IMR-90 (cell line): ENCODE data around the gene NR1H2. TPM values are rescaled to one million over a fixed set of nuclear protein-coding genes. Genes with fewer than 3 reads are reported as not detected.

ENCODE experiments used
- ATAC-seq: fragments of 200-7000 bp; cut with Tn5 transposase; 2 replicates; pipeline ENCODE4 v1.9.1; 2020; ENCODE audit warnings: low read depth, mild to moderate bottlenecking, moderate library complexity
- BruUV-seq: library from RNA; stranded (reverse); fragments of 400-500 nt; replicated peaks from 2 replicates; lab custom pipeline; 2021; lab: Mats Ljungman, UMichigan
- CTCF ChIA-PET: fragments of 300-600 bp; formaldehyde crosslinking; extraction: SDS; loops from one replicate; lab custom pipeline; 2021; ENCODE audit warnings: antibody characterized with exemption; lab: Yijun Ruan, JAX
- POLR2A ChIA-PET: fragments of 300-600 bp; sonication (Branson Sonifier 250); formaldehyde crosslinking; loops from one replicate; lab custom pipeline; 2022; ENCODE audit warnings: antibody characterized with exemption; ENCODE audit not compliant: unreplicated experiment; lab: Charles Lee
- DNase-seq: peaks from one replicate; pipeline ENCODE4 v3.0.0; 2013
- H2AFZ ChIP-seq: replicated peaks from 2 replicates; pipeline ENCODE3; 2013; ENCODE audit warnings: low read length, mild to moderate bottlenecking; ENCODE audit not compliant: poor library complexity
- H2AK5ac ChIP-seq: 2 replicates; pipeline ENCODE4 v1.6.1; 2013; ENCODE audit warnings: low read depth, low read length, inconsistent platforms
- H2AK9ac ChIP-seq: replicated peaks from 2 replicates; pipeline ENCODE3; 2013; ENCODE audit warnings: mild to moderate bottlenecking, low read depth, low read length, moderate library complexity; ENCODE audit not compliant: poor library complexity
- H2BK120ac ChIP-seq: 2 replicates; pipeline ENCODE4 v1.6.1; 2013; ENCODE audit warnings: low read depth, low read length, inconsistent platforms
- H2BK15ac ChIP-seq: 3 replicates; pipeline ENCODE4 v1.6.1; 2013; ENCODE audit warnings: low read depth, low read length, inconsistent platforms
- H2BK20ac ChIP-seq: 2 replicates; pipeline ENCODE4 v1.6.1; 2013; ENCODE audit warnings: low read depth, mild to moderate bottlenecking, inconsistent platforms, low read length, moderate library complexity
- H2BK5ac ChIP-seq: 2 replicates; pipeline ENCODE4 v1.6.1; 2013; ENCODE audit warnings: mild to moderate bottlenecking, low read depth, low read length, inconsistent platforms; ENCODE audit not compliant: poor library complexity, severe bottlenecking
- H3K14ac ChIP-seq: replicated peaks from 2 replicates; pipeline ENCODE4 v1.6.1; 2013; ENCODE audit warnings: low read depth, low read length, inconsistent platforms
- H3K18ac ChIP-seq: 2 replicates; pipeline ENCODE4 v1.6.1; 2013; ENCODE audit warnings: low read depth, low read length, control low read depth
- H3K23ac ChIP-seq: 2 replicates; pipeline ENCODE4 v1.6.1; 2013; ENCODE audit warnings: low read depth, low read length, inconsistent platforms
- H3K27ac ChIP-seq: 2 replicates; pipeline ENCODE4 v1.5.1; 2013; ENCODE audit warnings: mild to moderate bottlenecking, control low read depth, low read length; ENCODE audit not compliant: insufficient read depth
- H3K27me3 ChIP-seq: 2 replicates; pipeline ENCODE4 v1.6.1; 2013; ENCODE audit warnings: low read length; ENCODE audit not compliant: control insufficient read depth, insufficient read depth
- H3K36me3 ChIP-seq: 2 replicates; pipeline ENCODE4 v1.6.1; 2013; ENCODE audit warnings: low read length, mixed read lengths; ENCODE audit not compliant: control insufficient read depth, insufficient read depth
- H3K4ac ChIP-seq: 2 replicates; pipeline ENCODE4 v1.6.1; 2013; ENCODE audit warnings: low read depth, low read length, inconsistent platforms
- H3K4me1 ChIP-seq: 2 replicates; pipeline ENCODE4 v1.6.1; 2013; ENCODE audit warnings: low read length, mixed read lengths; ENCODE audit not compliant: control insufficient read depth, insufficient read depth
- H3K4me2 ChIP-seq: 2 replicates; pipeline ENCODE4 v1.6.1; 2013; ENCODE audit warnings: low read depth, mild to moderate bottlenecking, control low read depth, low read length, moderate library complexity
- H3K4me3 ChIP-seq: 2 replicates; pipeline ENCODE4 v1.5.1; 2013; ENCODE audit warnings: low read depth, mild to moderate bottlenecking, control low read depth, low read length, moderate library complexity; ENCODE audit not compliant: insufficient read depth
- H3K56ac ChIP-seq: 2 replicates; pipeline ENCODE4 v1.6.1; 2013; ENCODE audit warnings: low read length, inconsistent platforms; ENCODE audit not compliant: insufficient read depth; ENCODE audit errors: extremely low read depth
- H3K79me1 ChIP-seq, 2 experiments: 2 replicates each; pipeline ENCODE4 v1.6.1; 2013; ENCODE audit warnings: low read length in 2 of 2, inconsistent platforms in 1 of 2, low read depth in 1 of 2
- H3K9ac ChIP-seq: 2 replicates; pipeline ENCODE4 v1.6.1; 2013; ENCODE audit warnings: low read depth, low read length, control low read depth
- H3K9me1 ChIP-seq: 2 replicates; pipeline ENCODE4 v1.6.1; 2013; ENCODE audit warnings: low read length, inconsistent platforms; ENCODE audit not compliant: insufficient read depth
- H3K9me3 ChIP-seq: 2 replicates; pipeline ENCODE4 v1.6.1; 2013; ENCODE audit warnings: low read length; ENCODE audit not compliant: control insufficient read depth, insufficient read depth
- H4K20me1 ChIP-seq: 2 replicates; pipeline ENCODE4 v1.6.1; 2013; ENCODE audit warnings: low read length, inconsistent platforms; ENCODE audit not compliant: insufficient read depth
- H4K5ac ChIP-seq: 2 replicates; pipeline ENCODE4 v1.6.1; 2013; ENCODE audit warnings: mild to moderate bottlenecking, low read depth, low read length, control low read depth
- H4K8ac ChIP-seq, 2 experiments: 2 replicates each; pipeline ENCODE4 v1.6.1; 2013; ENCODE audit warnings: low read depth in 2 of 2, low read length in 2 of 2, control low read depth in 1 of 2, inconsistent platforms in 1 of 2
- H4K91ac ChIP-seq: 2 replicates; pipeline ENCODE4 v1.6.1; 2013; ENCODE audit warnings: low read depth, low read length, inconsistent platforms; ENCODE audit not compliant: insufficient read depth
- CEBPB ChIP-seq: IDR thresholded peaks from 2 replicates; pipeline ENCODE4 v1.6.1; 2012; ENCODE audit warnings: low read depth, low read length, improper control_type of control experiment
- CHD1 ChIP-seq: IDR thresholded peaks from 2 replicates; pipeline ENCODE4 v1.6.1; 2012; ENCODE audit warnings: low read depth, low read length, improper control_type of control experiment
- ELK1 ChIP-seq: fragments of 150-350 bp; IDR thresholded peaks from 2 replicates; pipeline ENCODE4 v1.6.1; 2016; ENCODE audit warnings: low read depth, mild to moderate bottlenecking, low read length, moderate library complexity, borderline replicate concordance
- FOS ChIP-seq: fragments of 150-350 bp; IDR thresholded peaks from 2 replicates; pipeline ENCODE4 v1.6.1; 2016; ENCODE audit warnings: low read depth, low read length
- MAFK ChIP-seq: IDR thresholded peaks from 2 replicates; pipeline ENCODE4 v1.6.1; 2012; ENCODE audit warnings: low read depth, low read length, improper control_type of control experiment
- MAZ ChIP-seq: IDR thresholded peaks from 2 replicates; pipeline ENCODE4 v1.6.1; 2012; ENCODE audit warnings: low read depth, mild to moderate bottlenecking, low read length, improper control_type of control experiment, moderate library complexity, borderline replicate concordance
- MXI1 ChIP-seq: IDR thresholded peaks from 2 replicates; pipeline ENCODE4 v1.6.1; 2012; ENCODE audit warnings: low read depth, mild to moderate bottlenecking, low read length, moderate library complexity, borderline replicate concordance
- NFE2L2 ChIP-seq: fragments of 150-350 bp; IDR thresholded peaks from 2 replicates; pipeline ENCODE4 v1.6.1; 2016; ENCODE audit warnings: low read depth, mild to moderate bottlenecking, low read length
- POLR2A ChIP-seq: IDR thresholded peaks from 2 replicates; pipeline ENCODE4 v1.6.1; 2012; ENCODE audit warnings: mild to moderate bottlenecking, low read depth, low read length
- RAD21 ChIP-seq: IDR thresholded peaks from 2 replicates; pipeline ENCODE4 v1.6.1; 2012; ENCODE audit warnings: low read length, improper control_type of control experiment
- RFX5 ChIP-seq: IDR thresholded peaks from 2 replicates; pipeline ENCODE4 v1.8.0; 2012; ENCODE audit warnings: low read depth, mild to moderate bottlenecking, low read length, moderate library complexity
- SMC3 ChIP-seq: fragments of 150-350 bp; IDR thresholded peaks from 2 replicates; pipeline ENCODE4 v1.6.1; 2016; ENCODE audit warnings: low read depth, mild to moderate bottlenecking, antibody characterized with exemption, low read length, moderate library complexity
- USF2 ChIP-seq: fragments of 150-350 bp; IDR thresholded peaks from 2 replicates; pipeline ENCODE4 v1.6.1; 2017; ENCODE audit warnings: mild to moderate bottlenecking, antibody characterized with exemption, low read length, low read depth
- WGBS, 2 experiments: methylation state at CpG; one replicate each; pipeline versions ENCODE4 v1.1.5 to v1.1.7; 2013; ENCODE audit warnings: missing lambda C conversion rate in 2 of 2; ENCODE audit not compliant: insufficient read length in 1 of 2; ENCODE audit errors: extremely low coverage in 2 of 2; 5-methylcytosine and 5-hydroxymethylcytosine counted together
- dilution Hi-C: fragments of 300-500 bp; cut with HindIII; formaldehyde crosslinking; loops from one replicate; pipeline ENCODE4 v1.14.3; 2018; ENCODE audit warnings: low sequenced_read_pairs; ENCODE audit not compliant: unreplicated experiment
- in situ Hi-C: fragments of 300-500 bp; cut with MboI; formaldehyde crosslinking; loops from 3 replicates; pipeline ENCODE4 v1.14.3; 2019; ENCODE audit warnings: low sequenced_read_pairs, inconsistent platforms, mixed read lengths
- intact Hi-C: fragments of 100-400 bp; cut with micrococcal nuclease; formaldehyde crosslinking; loops from 2 replicates; pipeline ENCODE4 v1.10.0; 2022
- polyA plus RNA-seq, 3 experiments: library from polyadenylated mRNA; depleted of rRNA; stranded (reverse); fragments of >200 nt; gene quantifications; 2 replicates each; pipeline ENCODE4 v1.2.3, GENCODE V29; 2012; ENCODE audit warnings: low replicate concordance in 1 of 3
- total RNA-seq: library from RNA; depleted of rRNA; stranded (reverse); fragments of >200 nt; gene quantifications from 2 replicates; pipeline ENCODE4 v1.2.3, GENCODE V29; 2012

Gene NR1H2
- total and polyA plus RNA-seq, 2 of the 4 experiments (the other 2 are of a cell fraction): 37.8 to 48.4 TPM

GRCh38 chr19:50398675-50399367 lies 22.6 kb downstream of the NR1H2 start:
- Histone ChIP-seq H3K9me1 (no peaks in the 10 kb centered on the region), H2BK5ac (no peak overlapping the region), H3K4me3 (no peak overlapping the region), H2AK5ac (no peak overlapping the region), H4K91ac (no peak overlapping the region), H4K5ac (no peak overlapping the region), H2BK15ac (no peak overlapping the region), H3K23ac (no peak overlapping the region), H3K56ac (no peak overlapping the region), H2BK20ac (no peak overlapping the region), H3K4ac (no peak overlapping the region), H2AFZ (no peak overlapping the region), H4K8ac (no peak overlapping the region), H2BK120ac (no peak overlapping the region), H3K4me2 (no peak overlapping the region), H3K18ac (no peak overlapping the region), H3K36me3 (peaks cover 8% of the 10 kb centered on the region), H3K9me3 (no peaks in the 10 kb centered on the region), H3K14ac (no peak overlapping the region), H2AK9ac (peak overlapping the region; percentile 71), H3K4me1 (no peaks in the 10 kb centered on the region), H3K27ac (no peak overlapping the region), H3K79me1 (peaks cover 0 to 7% of the 10 kb centered on the region in 2 experiments; a peak in 2 of 4 replicates), H3K9ac (no peak overlapping the region), H3K27me3 (no peaks in the 10 kb centered on the region), H4K20me1 (peaks cover 3% of the 10 kb centered on the region; the same call in 1 of the 2 replicates)
- ATAC-seq: no peak
- in situ Hi-C loops (no loop called here), intact Hi-C loops (no loop called here), dilution Hi-C loops (no loop called here)
- WGBS, 2 experiments: 92% methylated on average over 8 of the region's 13 CpGs; no CpG with 5 or more reads in 1 of the 2 experiments
- BruUV-seq: no TSS peak
- TF ChIP-seq RAD21 (no peak), POLR2A (no peak), MAZ (no peak), MAFK (no peak), SMC3 (no peak), USF2 (no peak), ELK1 (no peak), RFX5 (no peak), CHD1 (no peak), FOS (no peak), NFE2L2 (no peak), MXI1 (no peak), CEBPB (no peak)
- ChIA-PET CTCF (no interaction called here), POLR2A (no interaction called here)
- no peak for DNase-seq
